GM12872 (cell line): ENCODE data around the gene CX3CL1.

ENCODE experiments used
- CTCF ChIP-seq: IDR thresholded peaks from 3 replicates; pipeline ENCODE4 v1.5.1; 2011; ENCODE audit warnings: low read depth, mild to moderate bottlenecking, low read length, moderate library complexity; ENCODE audit not compliant: insufficient read depth

Gene CX3CL1

DNA sequence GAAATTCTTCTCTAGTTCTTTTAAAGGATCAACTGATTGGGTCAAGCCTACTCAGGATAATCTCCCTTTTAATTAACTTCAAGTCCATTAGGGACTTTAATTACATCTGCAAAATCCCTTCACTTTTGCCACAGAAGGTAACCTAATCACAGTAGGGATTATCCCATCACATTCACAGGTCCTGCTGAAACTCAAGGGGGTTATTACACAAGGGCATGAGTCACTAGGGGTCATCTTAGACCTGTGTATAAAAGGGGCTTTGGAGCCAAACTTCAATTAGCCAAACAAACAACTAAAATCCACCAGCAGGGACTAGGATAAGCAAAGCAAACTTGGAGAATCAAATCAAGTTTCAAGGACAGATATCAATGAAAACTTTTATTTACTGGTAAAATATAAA, 55.5 kb downstream of the CX3CL1 start:
- no peak for TF ChIP-seq CTCF

- no peak for TF ChIP-seq CTCF
Observed at GRCh38 chr16:57430955-57431354, 58.7 kb downstream of the CX3CL1 start.

- TF ChIP-seq CTCF: no peak
Observed at GRCh38 chr16:57432505-57432904, 60.2 kb downstream of the CX3CL1 start.

- no peak for TF ChIP-seq CTCF
Observed at GRCh38 chr16:57432989-57433388, 60.7 kb downstream of the CX3CL1 start.

DNA sequence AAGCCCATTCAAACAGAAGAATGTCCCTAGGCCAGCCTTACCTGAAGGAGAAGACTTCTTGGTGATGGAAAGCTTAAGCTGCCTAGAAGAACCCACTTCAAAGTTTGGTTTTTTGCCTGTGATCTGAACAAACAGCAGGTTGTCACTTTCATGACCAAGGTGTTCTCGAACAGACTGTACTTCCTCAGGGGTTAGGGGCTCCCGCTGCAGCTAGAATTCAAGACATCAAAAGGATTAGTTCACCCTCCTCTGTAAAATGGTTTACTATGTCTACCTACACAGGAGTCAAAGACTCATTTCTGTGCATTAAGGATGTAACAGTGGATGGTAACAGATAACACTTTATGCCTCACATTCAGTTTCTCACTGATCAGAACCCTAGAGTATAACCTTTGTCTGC, 61.7 kb downstream of the CX3CL1 start:
- TF ChIP-seq CTCF: no peak
